PC-9 (cell line): Measurements from ENCODE around the gene TUBA3D. TPM values are rescaled to one million over a fixed set of nuclear protein-coding genes. Genes with fewer than 3 reads are reported as not detected.
"Not testable (repeated sequence)": the region's sequence is repeated elsewhere in the genome, so short reads cannot be mapped to it uniquely, and the experiment has no call there.

ENCODE experiments used
- BruUV-seq: library from RNA; stranded (reverse); fragments of 400-500 nt; replicated peaks from 2 replicates; lab custom pipeline; 2021; lab: Mats Ljungman, UMichigan
- CTCF ChIA-PET: fragments of 300-600 bp; sonication (Branson Sonifier 250); formaldehyde crosslinking; loops from one replicate; lab custom pipeline; 2022; ENCODE audit warnings: antibody characterized with exemption; lab: Charles Lee
- POLR2A ChIA-PET: fragments of 300-600 bp; sonication (Branson Sonifier 250); formaldehyde crosslinking; loops from one replicate; lab custom pipeline; 2022; ENCODE audit warnings: antibody characterized with exemption; ENCODE audit not compliant: unreplicated experiment; lab: Charles Lee
- DNase-seq, 2 experiments: peaks; one replicate each; pipeline versions ENCODE4 v3.0.0 to v3.0.0-alpha.2; 2015 to 2022; ENCODE audit warnings: mixed read lengths in 1 of 2
- H2AFZ ChIP-seq: fragments of 200-600 bp; sonication (generic); 2 replicates; pipeline ENCODE4 v1.8.1; 2017; ENCODE audit warnings: antibody characterized with exemption
- H3F3A ChIP-seq: fragments of 200-600 bp; sonication (generic); 2 replicates; pipeline ENCODE4 v1.8.1; 2017; ENCODE audit warnings: antibody characterized with exemption, mild to moderate bottlenecking, low read depth; ENCODE audit not compliant: insufficient read depth
- H3K27ac ChIP-seq: fragments of 200-600 bp; sonication (generic); 2 replicates; pipeline ENCODE4 v1.6.1; 2016; ENCODE audit warnings: mixed run types
- H3K27me3 ChIP-seq: fragments of 200-600 bp; sonication (generic); 2 replicates; pipeline ENCODE4 v1.6.1; 2016; ENCODE audit warnings: low read depth, mixed run types; ENCODE audit not compliant: insufficient read depth
- H3K36me3 ChIP-seq: fragments of 200-600 bp; sonication (generic); 2 replicates; pipeline ENCODE4 v1.6.1; 2016; ENCODE audit warnings: low read depth, mixed run types
- H3K4me1 ChIP-seq: fragments of 200-600 bp; sonication (generic); replicated peaks from 2 replicates; pipeline ENCODE4 v1.6.1; 2016; ENCODE audit warnings: mixed run types; ENCODE audit not compliant: insufficient read depth
- H3K4me2 ChIP-seq: fragments of 200-600 bp; sonication (generic); 2 replicates; pipeline ENCODE4 v1.6.1; 2017; ENCODE audit warnings: mixed run types
- H3K4me3 ChIP-seq: fragments of 200-600 bp; sonication (generic); 2 replicates; pipeline ENCODE4 v1.6.1; 2016; ENCODE audit warnings: mixed run types
- H3K79me2 ChIP-seq: fragments of 200-600 bp; sonication (generic); 2 replicates; pipeline ENCODE4 v1.6.1; 2017; ENCODE audit warnings: low read depth, mixed run types
- H3K9me2 ChIP-seq: fragments of 200-600 bp; sonication (generic); 2 replicates; pipeline ENCODE4 v1.8.1; 2017; ENCODE audit warnings: mild to moderate bottlenecking; ENCODE audit not compliant: insufficient read depth
- H3K9me3 ChIP-seq: fragments of 200-600 bp; sonication (generic); 2 replicates; pipeline ENCODE4 v1.8.1; 2016; ENCODE audit warnings: low read depth; ENCODE audit not compliant: insufficient read depth
- H4K20me1 ChIP-seq: fragments of 200-600 bp; sonication (generic); 2 replicates; pipeline ENCODE4 v1.8.1; 2017; ENCODE audit not compliant: insufficient read depth
- EZH2 ChIP-seq: fragments of 200-600 bp; sonication (generic); IDR thresholded peaks from 2 replicates; pipeline ENCODE4 v1.8.0; 2017; ENCODE audit warnings: antibody characterized with exemption, low read depth
- intact Hi-C: fragments of 100-400 bp; cut with micrococcal nuclease; formaldehyde crosslinking; loops from one replicate; pipeline ENCODE4 v1.10.0; 2022; ENCODE audit not compliant: unreplicated experiment
- total RNA-seq: library from RNA; stranded (reverse); gene quantifications from 2 replicates; pipeline ENCODE4 v1.2.3, GENCODE V29; 2021
- TF ChIP-seq, protein P1 (sequence below): fragments of 200-600 bp; sonication (generic); conservative IDR thresholded peaks from 2 replicates; pipeline ENCODE4 v1.6.1; 2017; ENCODE audit warnings: mixed run types, antibody characterized with exemption, mild to moderate bottlenecking, moderate library complexity

Gene TUBA3D
- total RNA-seq, 1 experiment from 2014 or later, result not detected

DNA sequence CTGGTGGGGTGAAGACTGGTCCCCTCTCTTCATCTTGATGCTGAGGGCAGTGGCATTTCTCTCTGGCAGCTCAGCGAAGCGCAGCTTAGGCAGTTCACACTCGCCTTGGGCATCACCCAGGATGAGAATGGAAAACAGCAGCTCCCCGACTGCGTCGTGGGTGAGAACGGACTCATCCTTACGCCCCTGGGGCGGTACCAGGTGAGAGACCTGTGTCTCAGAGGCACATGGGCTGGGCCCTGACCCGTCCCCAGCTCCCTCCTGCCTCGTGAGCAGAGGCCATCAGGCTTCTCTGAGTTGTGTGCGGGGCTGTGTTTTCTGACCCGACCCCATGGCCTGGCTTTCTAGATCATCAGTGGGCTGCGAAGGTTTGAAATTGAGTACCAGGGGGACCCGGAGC, 43.5 kb downstream of the TUBA3D start:
- Histone ChIP-seq H3K9me2 (no peaks in the 10 kb centered on the region), H3K9me3 (no peaks in the 10 kb centered on the region), H2AFZ (no peak overlapping the region), H3K27ac (no peak overlapping the region), H3K4me1 (no peaks in the 10 kb centered on the region), H3K27me3 (no peaks in the 10 kb centered on the region), H3K4me3 (no peak overlapping the region), H3K36me3 (no peaks in the 10 kb centered on the region), H4K20me1 (no peaks in the 10 kb centered on the region), H3K79me2 (no peaks in the 10 kb centered on the region), H3K4me2 (no peak overlapping the region), H3F3A (no peaks in the 10 kb centered on the region)
- TF ChIP-seq, protein P1, sequence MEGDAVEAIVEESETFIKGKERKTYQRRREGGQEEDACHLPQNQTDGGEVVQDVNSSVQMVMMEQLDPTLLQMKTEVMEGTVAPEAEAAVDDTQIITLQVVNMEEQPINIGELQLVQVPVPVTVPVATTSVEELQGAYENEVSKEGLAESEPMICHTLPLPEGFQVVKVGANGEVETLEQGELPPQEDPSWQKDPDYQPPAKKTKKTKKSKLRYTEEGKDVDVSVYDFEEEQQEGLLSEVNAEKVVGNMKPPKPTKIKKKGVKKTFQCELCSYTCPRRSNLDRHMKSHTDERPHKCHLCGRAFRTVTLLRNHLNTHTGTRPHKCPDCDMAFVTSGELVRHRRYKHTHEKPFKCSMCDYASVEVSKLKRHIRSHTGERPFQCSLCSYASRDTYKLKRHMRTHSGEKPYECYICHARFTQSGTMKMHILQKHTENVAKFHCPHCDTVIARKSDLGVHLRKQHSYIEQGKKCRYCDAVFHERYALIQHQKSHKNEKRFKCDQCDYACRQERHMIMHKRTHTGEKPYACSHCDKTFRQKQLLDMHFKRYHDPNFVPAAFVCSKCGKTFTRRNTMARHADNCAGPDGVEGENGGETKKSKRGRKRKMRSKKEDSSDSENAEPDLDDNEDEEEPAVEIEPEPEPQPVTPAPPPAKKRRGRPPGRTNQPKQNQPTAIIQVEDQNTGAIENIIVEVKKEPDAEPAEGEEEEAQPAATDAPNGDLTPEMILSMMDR, result no peak
- no peak for TF ChIP-seq EZH2
- no peak for DNase-seq
- ChIA-PET POLR2A (no interaction called here), CTCF (no interaction called here)
- no TSS peak for BruUV-seq
- intact Hi-C loops, result no loop called here

DNA sequence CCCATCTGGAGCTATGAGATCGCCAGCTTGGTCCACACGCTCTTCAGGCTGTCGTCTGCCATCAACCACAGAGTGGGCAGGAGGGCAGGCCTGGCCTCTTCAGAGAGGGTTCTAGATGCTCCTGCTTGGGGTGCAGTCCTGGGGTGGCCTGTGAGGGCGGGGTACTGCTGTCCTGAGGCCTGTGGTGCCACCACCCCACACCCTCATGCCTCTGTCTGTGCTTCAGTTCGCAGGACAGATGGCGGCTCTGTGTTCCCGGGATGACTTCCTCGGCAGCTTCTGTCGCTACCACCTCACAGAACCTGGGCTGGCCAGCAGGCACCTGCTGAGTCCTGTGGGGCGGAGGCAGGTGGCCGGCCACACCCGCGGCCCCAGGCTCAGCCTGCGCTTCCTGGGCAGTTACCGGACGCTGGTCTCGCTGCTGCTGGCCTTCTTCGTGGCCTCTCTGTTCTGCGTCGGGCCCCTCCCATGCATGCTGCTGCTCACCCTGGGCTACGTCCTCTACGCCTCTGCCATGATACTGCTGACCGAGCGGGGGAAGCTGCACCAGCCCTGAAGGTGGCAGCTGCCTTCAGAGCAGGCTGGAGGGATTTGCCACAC, 44.1 kb downstream of the TUBA3D start:
- H3K9me2 ChIP-seq, intact Hi-C loops, CTCF ChIA-PET, H3K79me2 ChIP-seq, POLR2A ChIA-PET, H3F3A ChIP-seq, H3K36me3 ChIP-seq, H3K4me3 ChIP-seq, DNase-seq, H3K4me2 ChIP-seq, H3K9me3 ChIP-seq, H2AFZ ChIP-seq, H3K27me3 ChIP-seq, BruUV-seq, H3K4me1 ChIP-seq, H4K20me1 ChIP-seq, H3K27ac ChIP-seq: not testable (repeated sequence)

DNA sequence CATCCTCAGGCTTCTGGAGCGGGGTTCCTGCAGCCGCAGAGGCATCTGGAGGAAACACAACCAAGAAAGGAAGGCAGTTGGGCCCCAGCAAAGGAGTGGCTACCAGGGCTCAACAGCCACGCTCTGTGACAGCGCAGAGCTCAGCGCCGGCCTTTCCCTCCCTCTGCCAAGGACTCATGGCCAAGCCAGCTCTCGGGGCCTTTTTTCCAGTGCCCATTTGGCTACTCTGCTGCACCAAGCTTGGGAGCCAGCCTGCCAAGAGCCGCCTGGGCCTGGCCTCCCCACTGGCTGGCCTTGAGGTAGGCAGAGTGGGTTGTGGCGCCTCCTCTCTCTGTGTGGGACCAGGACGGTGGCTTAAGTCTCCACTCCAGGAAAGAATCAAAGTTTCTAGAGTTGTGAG, 44.6 kb downstream of the TUBA3D start:
- POLR2A ChIA-PET, result no interaction called here
- DNase-seq, result no peak
- H3K79me2 ChIP-seq, result no peaks in the 10 kb centered on the region
- H3K9me2 ChIP-seq, result no peaks in the 10 kb centered on the region
- CTCF ChIA-PET, result no interaction called here
- no peak overlapping the region for H3K4me2 ChIP-seq
- no peaks in the 10 kb centered on the region for H3K4me1 ChIP-seq
- H4K20me1 ChIP-seq, result no peaks in the 10 kb centered on the region
- H2AFZ ChIP-seq, result no peak overlapping the region
- no peak overlapping the region for H3K27ac ChIP-seq
- no peaks in the 10 kb centered on the region for H3K27me3 ChIP-seq
- H3F3A ChIP-seq, result no peaks in the 10 kb centered on the region
- no TSS peak for BruUV-seq
- no peak overlapping the region for H3K4me3 ChIP-seq
- no peaks in the 10 kb centered on the region for H3K36me3 ChIP-seq
- no peak for TF ChIP-seq EZH2
- TF ChIP-seq, protein P1, result no peak
- intact Hi-C loops, result no loop called here
- no peaks in the 10 kb centered on the region for H3K9me3 ChIP-seq

DNA sequence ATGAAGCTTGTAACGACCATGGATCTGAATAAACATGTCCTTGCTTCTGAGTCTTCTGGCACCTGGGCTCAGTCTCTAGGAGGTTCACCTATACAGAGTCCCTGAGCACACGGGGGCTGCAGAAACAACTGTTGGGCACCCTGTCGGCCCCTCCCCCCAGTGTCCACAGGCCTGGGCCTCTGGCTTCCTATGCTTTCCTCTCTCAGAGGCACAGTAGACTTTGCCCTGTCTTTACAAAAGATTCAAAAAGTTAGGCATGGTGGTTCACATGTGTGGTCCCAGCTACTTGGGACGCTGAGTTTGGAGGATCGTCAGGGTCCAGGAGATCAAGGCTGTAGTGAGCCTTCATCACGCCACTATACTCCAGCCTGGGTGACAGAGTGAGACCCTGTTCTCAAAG, 45.6 kb downstream of the TUBA3D start:
- H4K20me1 ChIP-seq, DNase-seq, POLR2A ChIA-PET, H3K79me2 ChIP-seq, H3K4me2 ChIP-seq, intact Hi-C loops, H3K27me3 ChIP-seq, BruUV-seq, H3K9me2 ChIP-seq, H3K4me3 ChIP-seq, CTCF ChIA-PET, H2AFZ ChIP-seq, H3K9me3 ChIP-seq, H3F3A ChIP-seq, H3K27ac ChIP-seq, H3K36me3 ChIP-seq, H3K4me1 ChIP-seq: not testable (repeated sequence)
